HG02840 (cell line): ENCODE data around the gene DCAF12.
A peak's percentile ranks its signal among the peaks of the same experiment; 100 is the strongest.
"Not testable (repeated sequence)": the region's sequence is repeated elsewhere in the genome, so short reads cannot be mapped to it uniquely, and the experiment has no call there.

ENCODE experiments used
- ATAC-seq: cut with Tn5 transposase; IDR thresholded peaks from one replicate; pipeline ENCODE4 v1.9.1; 2021; ENCODE audit warnings: mild to moderate bottlenecking, moderate library complexity, moderate number of reproducible peaks; ENCODE audit not compliant: unreplicated experiment, low FRiP score

Gene DCAF12

DNA sequence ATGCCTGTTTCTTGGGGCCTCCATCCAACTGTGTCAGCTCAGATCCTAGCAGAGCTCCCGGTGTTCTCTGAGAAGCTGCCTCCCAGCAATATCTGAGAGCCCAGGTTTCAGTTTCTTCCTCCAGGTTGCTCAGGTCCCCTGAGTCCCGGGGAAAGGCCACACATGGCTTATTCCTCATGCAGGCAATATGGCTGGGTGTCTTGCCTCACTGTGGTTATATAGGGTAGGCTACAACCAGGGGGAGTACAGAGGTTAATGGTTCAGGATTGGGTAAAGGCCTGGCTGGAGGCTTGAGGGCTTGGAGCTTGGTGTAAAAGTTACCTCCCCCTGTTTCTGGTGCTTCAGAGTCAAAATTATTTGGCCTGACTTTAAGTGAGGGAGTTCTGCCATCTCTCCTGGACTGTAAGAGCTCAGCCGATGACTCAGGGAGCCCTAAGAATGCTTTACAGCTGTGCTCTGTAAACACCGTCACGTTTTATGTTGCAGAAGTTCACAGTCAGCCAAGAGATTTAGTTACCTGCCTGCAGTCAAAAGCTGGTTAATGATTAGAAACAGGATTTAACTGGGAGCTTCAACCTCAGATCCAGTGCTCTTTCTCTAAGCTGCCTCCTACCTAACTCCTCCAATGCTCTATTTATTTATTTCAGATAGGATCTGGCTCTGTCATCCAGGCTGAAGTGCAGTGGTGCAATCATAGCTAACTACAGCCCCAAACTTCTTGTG lies 53.5 kb downstream of the DCAF12 start:
- ATAC-seq: no peak

DNA sequence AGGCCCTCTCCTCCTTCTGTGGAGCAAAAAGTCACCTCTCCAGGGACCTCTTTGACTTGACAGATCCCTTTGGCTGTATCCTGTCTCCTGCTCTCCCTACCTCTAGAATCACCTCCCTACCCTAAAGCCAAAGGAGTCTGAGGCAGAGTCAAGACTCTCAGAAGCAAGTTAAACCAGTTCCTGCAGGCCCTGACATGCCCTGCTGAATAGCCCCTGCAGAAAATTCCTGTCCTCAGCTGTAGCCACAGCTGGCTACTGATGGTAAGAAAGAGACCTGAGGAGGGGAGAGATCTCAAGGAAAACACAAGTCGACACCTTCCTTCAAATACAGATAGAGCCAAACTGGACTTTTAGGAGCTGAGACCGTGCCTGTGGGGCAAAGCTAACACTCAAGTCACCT lies 54.1 kb downstream of the DCAF12 start:
- no peak for ATAC-seq

GRCh38 chr9:34070606-34071324 lies 55.7 kb downstream of the DCAF12 start:
- no peak for ATAC-seq

GRCh38 chr9:34069831-34070230 lies 56.7 kb downstream of the DCAF12 start:
- no peak for ATAC-seq

DNA sequence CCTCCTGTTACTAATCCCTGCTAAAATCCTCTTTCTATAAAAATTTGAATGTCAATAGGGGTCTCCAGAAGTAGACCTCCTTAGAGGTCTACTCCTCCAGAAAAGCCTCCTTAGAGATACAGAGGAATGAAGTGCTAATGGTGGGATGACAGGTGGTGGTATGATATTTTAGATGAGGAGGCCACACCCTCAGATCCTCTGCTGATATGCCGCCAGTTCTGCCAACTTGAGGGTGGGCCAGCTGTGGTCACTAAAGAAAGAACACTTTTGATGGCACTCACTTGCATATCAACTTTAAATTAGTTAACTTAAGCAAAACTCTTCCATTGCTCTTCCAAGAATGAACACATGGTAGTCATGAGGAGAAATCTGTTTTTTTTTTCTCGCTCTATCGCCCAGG lies 61.0 kb downstream of the DCAF12 start:
- no peak for ATAC-seq

DNA sequence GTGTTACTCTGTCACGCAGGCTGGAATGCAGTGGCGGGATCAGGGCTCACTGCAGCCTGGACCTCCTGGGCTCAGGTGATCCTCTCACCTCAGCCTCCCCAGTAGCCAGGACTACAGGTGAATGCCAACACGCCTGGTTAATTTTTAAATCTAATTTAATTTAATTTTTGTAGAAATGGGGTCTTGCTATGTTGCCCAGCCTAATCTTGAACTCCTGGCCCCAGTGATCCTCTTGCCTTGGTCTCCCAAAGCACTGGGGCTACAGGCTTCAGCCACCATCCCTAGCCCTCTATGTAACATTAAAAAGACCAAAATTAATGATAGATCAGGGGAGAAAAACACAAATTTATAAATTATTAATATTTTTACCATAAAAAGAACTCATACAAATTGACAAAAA lies 66.5 kb downstream of the DCAF12 start:
- ATAC-seq: no peak

DNA sequence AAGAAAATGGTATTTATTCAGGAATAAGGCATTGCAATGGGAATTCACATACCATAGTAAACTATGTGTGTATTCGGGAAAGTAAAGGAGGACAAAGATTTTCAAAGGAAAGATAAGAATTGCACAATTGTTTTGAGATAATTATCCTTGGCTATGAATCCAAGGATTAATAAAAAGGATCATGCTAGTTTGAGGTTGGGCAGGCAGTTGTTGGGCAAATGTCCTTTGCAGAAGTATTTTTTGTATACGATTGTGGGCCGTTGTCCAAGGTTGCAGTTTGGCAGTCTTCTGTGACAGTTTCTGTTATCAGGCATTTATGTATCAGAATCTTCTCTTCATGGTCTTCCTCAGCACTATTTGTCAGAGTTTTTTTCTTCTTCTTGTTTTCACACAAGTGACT lies 67.2 kb downstream of the DCAF12 start:
- no peak for ATAC-seq

DNA sequence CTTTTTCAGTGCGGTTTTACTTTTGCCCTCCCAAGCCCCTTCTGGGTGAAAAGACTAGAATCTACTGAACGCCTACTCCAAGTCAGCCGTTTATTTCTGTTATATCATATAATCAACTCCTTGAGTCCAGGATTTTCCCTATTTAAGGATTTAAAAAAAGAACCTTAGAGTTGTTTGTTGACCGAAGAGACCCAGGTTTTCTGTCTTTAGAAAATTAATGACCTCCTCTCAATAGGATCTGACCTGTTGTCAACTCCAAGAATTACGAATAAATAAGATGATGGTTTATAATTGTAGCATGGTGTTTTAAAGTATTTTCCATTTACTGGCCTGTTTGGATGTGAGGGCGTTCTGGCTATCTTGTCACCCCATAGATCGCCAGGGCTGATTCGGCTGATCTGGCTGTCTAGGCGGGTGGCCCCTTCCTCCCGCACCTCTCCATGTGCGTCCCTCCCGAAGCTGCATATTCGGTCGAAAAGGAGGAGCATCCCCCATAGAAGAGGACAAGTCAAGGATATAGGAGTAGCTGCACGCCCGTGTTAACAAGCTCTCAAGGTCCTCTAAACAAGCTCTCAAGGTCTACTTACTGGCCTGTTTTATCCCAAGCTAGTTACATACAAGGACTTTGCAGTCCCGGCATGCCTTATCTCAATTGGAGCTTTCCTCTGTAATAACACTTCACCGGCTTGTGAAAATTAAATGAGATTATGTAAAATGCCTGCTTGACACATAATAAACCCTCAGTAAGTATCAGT lies 76.7 kb downstream of the DCAF12 start:
- no peak for ATAC-seq

GRCh38 chr9:34048727-34049629 lies 77.5 kb downstream of the DCAF12 start, which contains the start of gene UBAP2:
TSS of gene UBAP2 (minus strand) at chr9:34048887. CDS start at chr9:34017148, 31,739 bp downstream.
- peak; percentile 90 for ATAC-seq

- ATAC-seq: peak; percentile 27
Measured at GRCh38 chr9:34047864-34048726, 78.4 kb downstream of the DCAF12 start.

DNA sequence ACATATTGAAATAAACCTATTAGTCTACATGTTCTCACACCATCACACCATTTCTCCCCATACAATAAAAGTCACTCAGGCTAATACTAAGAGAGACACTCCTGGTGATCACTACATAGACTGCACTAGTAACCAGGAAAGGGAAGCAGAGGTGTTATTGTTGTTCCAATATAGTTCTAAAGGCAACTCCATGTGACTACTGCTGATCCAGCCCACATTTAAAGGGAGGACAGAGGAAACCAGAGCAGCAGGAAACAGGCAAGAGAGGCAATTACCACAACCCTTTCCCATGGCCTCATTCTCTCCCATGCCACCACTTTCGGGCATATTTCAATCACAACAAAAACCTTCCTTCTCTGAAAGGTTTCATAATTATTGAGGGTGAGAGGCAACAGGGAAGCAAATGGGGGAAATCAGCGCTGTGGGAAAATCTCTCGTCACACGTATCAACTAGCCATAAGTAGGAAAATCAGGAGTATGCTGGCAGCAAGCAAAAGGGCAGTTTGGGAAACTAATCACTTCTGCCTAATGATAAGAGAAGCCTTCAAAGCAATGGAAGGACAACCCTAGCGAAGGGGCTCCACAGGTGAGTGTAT lies 79.6 kb downstream of the DCAF12 start:
- no peak for ATAC-seq

DNA sequence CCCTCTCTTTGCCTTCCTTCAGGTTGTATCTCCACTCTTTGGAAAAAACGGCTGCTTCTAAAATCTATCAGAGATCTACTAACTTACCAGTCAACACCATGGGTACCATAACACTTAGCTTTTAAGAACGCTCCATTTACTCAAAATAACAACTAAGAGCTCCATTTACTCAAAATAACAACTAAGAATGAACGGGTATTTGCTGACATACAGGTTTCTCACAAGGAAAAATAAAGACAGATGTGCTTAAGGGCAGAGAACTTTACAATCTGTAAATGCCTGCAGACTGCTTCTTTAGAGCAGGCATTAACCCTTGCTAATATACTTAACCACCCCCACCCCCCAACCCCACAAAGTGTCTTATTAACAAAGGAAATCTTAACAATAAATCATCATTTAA lies 80.6 kb downstream of the DCAF12 start:
- ATAC-seq: no peak

- not testable (repeated sequence) for ATAC-seq
Measured at GRCh38 chr9:34042074-34042473, 84.4 kb downstream of the DCAF12 start.

DNA sequence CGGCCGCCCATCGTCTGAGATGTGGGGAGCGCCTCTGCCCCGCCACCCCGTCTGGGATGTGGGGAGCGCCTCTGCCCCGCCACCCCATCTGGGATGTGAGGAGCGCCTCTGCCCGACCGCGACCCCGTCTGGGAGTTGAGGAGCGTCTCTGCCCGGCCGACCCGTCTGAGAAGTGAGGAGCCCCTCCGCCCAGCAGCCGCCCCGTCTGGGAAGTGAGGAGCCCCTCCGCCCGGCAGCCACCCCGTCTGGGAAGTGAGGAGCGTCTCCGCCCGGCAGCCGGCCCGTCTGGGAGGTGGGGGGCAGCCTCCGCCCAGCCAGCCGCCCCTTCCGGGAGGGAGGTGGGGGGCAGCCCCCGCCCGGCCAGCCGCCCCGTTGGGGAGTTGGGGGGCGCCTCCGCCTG lies 87.6 kb downstream of the DCAF12 start:
- ATAC-seq: not testable (repeated sequence)

- ATAC-seq: no peak
Measured at GRCh38 chr9:34037626-34038025, 88.9 kb downstream of the DCAF12 start.

DNA sequence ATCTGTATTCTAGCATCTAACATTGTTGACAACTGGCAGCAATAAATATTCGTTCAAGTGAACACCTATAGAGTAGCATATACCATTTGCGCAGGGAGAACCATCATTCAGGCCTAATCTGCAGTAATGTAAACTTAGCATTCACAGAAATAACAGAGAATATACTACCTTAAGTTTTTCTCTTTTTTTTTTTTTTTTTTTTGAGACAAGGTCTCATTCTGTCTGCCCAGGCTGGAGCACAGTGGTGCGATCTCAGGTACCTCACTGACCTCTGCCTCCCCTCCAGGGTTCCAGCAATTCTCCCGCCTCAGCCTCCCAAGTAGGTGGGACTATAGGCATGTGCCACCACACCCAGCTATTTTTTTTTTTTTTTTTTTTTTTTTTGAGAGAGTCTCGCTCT lies 89.9 kb downstream of the DCAF12 start:
- no peak for ATAC-seq
